Stimulated activated CD8-positive, alpha-beta memory T cell treated with anti-CD3 and anti-CD28 coated beads, Interleukin-12 subunit alpha, Interleukin-12 subunit beta, amount 100 ng/mL, for 24 hours (primary cell): ENCODE data around the gene CLMN.

ENCODE experiments used
- DNase-seq: peaks from one replicate; pipeline ENCODE4 v3.0.0-alpha.2; 2020; ENCODE audit errors: extremely low read depth

Gene CLMN

GRCh38 chr14:95321693-95322455 lies 2.2 kb upstream of the CLMN start:
- DNase-seq = no peak

- DNase-seq = no peak
These were observed 1.4 kb upstream of the CLMN start for GRCh38 chr14:95320955-95321600.

GRCh38 chr14:95320078-95320895 lies 579 bp upstream of the CLMN start:
- DNase-seq = no peak

- DNase-seq = no peak
These were observed 1.1 kb downstream of the CLMN start for GRCh38 chr14:95318399-95319311.

GRCh38 chr14:95317817-95318343 lies 1.8 kb downstream of the CLMN start:
- DNase-seq = no peak

- no peak for DNase-seq
These were observed 2.9 kb downstream of the CLMN start for GRCh38 chr14:95316821-95317220.

GRCh38 chr14:95315579-95315978 lies 4.1 kb downstream of the CLMN start:
- no peak for DNase-seq

GRCh38 chr14:95315156-95315555 lies 4.6 kb downstream of the CLMN start:
- no peak for DNase-seq

GRCh38 chr14:95314609-95315008 lies 5.1 kb downstream of the CLMN start:
- DNase-seq = no peak

GRCh38 chr14:95313707-95314106 lies 6.0 kb downstream of the CLMN start:
- no peak for DNase-seq

GRCh38 chr14:95313190-95313589 lies 6.5 kb downstream of the CLMN start:
- DNase-seq = no peak

GRCh38 chr14:95312311-95312710 lies 7.4 kb downstream of the CLMN start:
- DNase-seq = no peak

GRCh38 chr14:95311752-95312151 lies 8.0 kb downstream of the CLMN start:
- no peak for DNase-seq

- DNase-seq = no peak
These were observed 8.9 kb downstream of the CLMN start for GRCh38 chr14:95310635-95311380.

GRCh38 chr14:95309261-95310051 lies 10.3 kb downstream of the CLMN start:
- no peak for DNase-seq

- no peak for DNase-seq
These were observed 11.6 kb downstream of the CLMN start for GRCh38 chr14:95308073-95308472.

- no peak for DNase-seq
These were observed 12.2 kb downstream of the CLMN start for GRCh38 chr14:95307402-95308041.

GRCh38 chr14:95305940-95306339 lies 13.8 kb downstream of the CLMN start:
- DNase-seq = no peak

GRCh38 chr14:95305145-95305544 lies 14.6 kb downstream of the CLMN start:
- DNase-seq = no peak
